Nephron progenitor cell (in vitro differentiated cells): ENCODE data around the gene SF3B2.

Source experiments
- DNase-seq: peaks from one replicate; pipeline ENCODE4 v3.0.0; 2021
- H3K27ac Mint-ChIP-seq: 2 replicates; pipeline ENCODE4 v1.8.0; 2021; ENCODE audit warnings: mild to moderate bottlenecking, moderate library complexity, mixed read lengths
- H3K27me3 Mint-ChIP-seq: 2 replicates; pipeline ENCODE4 v1.8.0; 2021; ENCODE audit warnings: mild to moderate bottlenecking, low read depth, mixed read lengths; ENCODE audit not compliant: poor library complexity
- H3K36me3 Mint-ChIP-seq: 2 replicates; pipeline ENCODE4 v1.8.0; 2021; ENCODE audit warnings: low read depth, mixed read lengths
- H3K4me1 Mint-ChIP-seq: 2 replicates; pipeline ENCODE4 v1.8.0; 2021; ENCODE audit warnings: mixed read lengths
- H3K4me3 Mint-ChIP-seq: 2 replicates; pipeline ENCODE4 v1.8.0; 2021; ENCODE audit warnings: mild to moderate bottlenecking, moderate library complexity, mixed read lengths
- H3K9me3 Mint-ChIP-seq: 2 replicates; pipeline ENCODE4 v1.8.0; 2021; ENCODE audit warnings: mild to moderate bottlenecking, moderate library complexity, mixed read lengths
- CTCF ChIP-seq: fragments of 200-600 bp; sonication (generic); IDR thresholded peaks from 2 replicates; pipeline ENCODE4 v1.5.0; 2021; ENCODE audit warnings: antibody characterized with exemption

Gene SF3B2

GRCh38 chr11:66071381-66071801 lies 19.2 kb downstream of the SF3B2 start:
- peaks cover 57% of the 10 kb centered on the region for H3K36me3 Mint-ChIP-seq
- no peaks in the 10 kb centered on the region for H3K27me3 Mint-ChIP-seq
- H3K4me1 Mint-ChIP-seq: peaks cover 53% of the 10 kb centered on the region
- peak overlapping the region; percentile 91 for H3K4me3 Mint-ChIP-seq
- DNase-seq: no peak
- peak overlapping the region; percentile 45 for H3K27ac Mint-ChIP-seq
- no peaks in the 10 kb centered on the region for H3K9me3 Mint-ChIP-seq
- TF ChIP-seq CTCF: no peak

GRCh38 chr11:66072081-66072480 lies 19.9 kb downstream of the SF3B2 start:
- no peak for DNase-seq
- Mint-ChIP-seq H3K9me3 (no peaks in the 10 kb centered on the region), H3K4me3 (peak overlapping the region; percentile 91), H3K36me3 (peaks cover 56% of the 10 kb centered on the region), H3K27me3 (no peaks in the 10 kb centered on the region), H3K4me1 (peaks cover 48% of the 10 kb centered on the region), H3K27ac (no peak overlapping the region)
- no peak for TF ChIP-seq CTCF

DNA sequence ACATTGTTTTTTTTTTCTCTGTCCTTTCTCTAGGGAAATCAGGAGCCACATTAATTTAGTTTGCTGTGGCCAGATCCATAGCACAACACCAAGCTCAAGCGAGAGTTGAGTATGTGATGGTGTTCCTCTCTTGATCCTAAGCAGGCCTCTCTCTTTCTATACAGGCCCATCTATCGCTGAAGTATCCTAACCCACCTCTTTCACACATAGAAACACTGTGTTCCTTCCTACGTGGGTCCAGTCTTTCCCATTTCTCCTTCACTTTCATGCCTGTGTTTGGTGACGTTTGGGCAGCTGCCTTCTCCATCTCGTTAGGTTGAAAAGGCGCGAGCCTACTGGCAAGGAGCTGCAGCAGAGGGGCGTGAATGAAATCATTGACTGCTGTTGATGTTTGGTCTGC lies 20.4 kb downstream of the SF3B2 start:
- Mint-ChIP-seq H3K36me3 (peaks cover 56% of the 10 kb centered on the region), H3K27ac (no peak overlapping the region), H3K4me3 (peak overlapping the region; percentile 91), H3K27me3 (no peaks in the 10 kb centered on the region), H3K4me1 (peaks cover 47% of the 10 kb centered on the region), H3K9me3 (no peaks in the 10 kb centered on the region)
- no peak for TF ChIP-seq CTCF
- DNase-seq: no peak

- no peak for TF ChIP-seq CTCF
- Mint-ChIP-seq H3K4me1 (peaks cover 44% of the 10 kb centered on the region), H3K36me3 (peaks cover 55% of the 10 kb centered on the region), H3K4me3 (no peak overlapping the region), H3K9me3 (no peaks in the 10 kb centered on the region), H3K27ac (no peak overlapping the region), H3K27me3 (peaks cover 2% of the 10 kb centered on the region)
- no peak for DNase-seq
Observed at GRCh38 chr11:66073669-66074068, 21.5 kb downstream of the SF3B2 start.

DNA sequence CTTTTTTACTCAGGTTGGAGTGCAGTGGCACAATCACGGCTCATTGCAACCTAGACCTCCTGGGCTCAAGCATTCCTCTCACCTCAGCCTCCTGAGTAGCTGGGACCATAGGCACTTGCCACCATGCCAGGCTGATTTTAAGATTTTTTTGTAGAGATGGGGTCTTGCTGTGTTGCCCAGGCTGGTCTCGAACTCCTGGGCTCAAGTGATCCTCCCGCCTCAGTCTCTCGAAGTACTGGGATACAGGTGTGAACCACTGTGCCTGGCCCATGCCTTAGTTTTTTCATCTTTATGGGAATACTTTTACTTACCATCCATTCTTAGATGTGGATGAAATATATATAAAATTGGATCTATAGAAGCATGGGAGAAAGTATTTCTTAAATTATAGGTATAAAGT lies 23.1 kb downstream of the SF3B2 start:
- no peak for DNase-seq
- Mint-ChIP-seq H3K9me3 (no peaks in the 10 kb centered on the region), H3K4me3 (no peak overlapping the region), H3K27me3 (peaks cover 2% of the 10 kb centered on the region), H3K36me3 (peaks cover 54% of the 10 kb centered on the region), H3K27ac (no peak overlapping the region), H3K4me1 (peaks cover 51% of the 10 kb centered on the region)
- no peak for TF ChIP-seq CTCF

GRCh38 chr11:66076561-66076960 lies 24.4 kb downstream of the SF3B2 start:
- Mint-ChIP-seq H3K4me1 (peaks cover 51% of the 10 kb centered on the region), H3K9me3 (no peaks in the 10 kb centered on the region), H3K36me3 (peaks cover 54% of the 10 kb centered on the region), H3K4me3 (no peak overlapping the region), H3K27ac (no peak overlapping the region), H3K27me3 (peaks cover 2% of the 10 kb centered on the region)
- no peak for TF ChIP-seq CTCF
- DNase-seq: no peak
